Fibroblast of mammary gland (primary cell): ENCODE measurements around the gene DMXL1.

Experiments used
- DNase-seq: peaks from one replicate; pipeline ENCODE4 v3.0.0-alpha.2; 2010; ENCODE audit warnings: low read depth
- H3K4me3 ChIP-seq: 2 replicates; pipeline ENCODE4 v1.5.1; 2011; ENCODE audit warnings: low read depth, mild to moderate bottlenecking, low read length, moderate library complexity; ENCODE audit not compliant: control insufficient read depth
- TF ChIP-seq, protein P1 (sequence below): conservative IDR thresholded peaks from 2 replicates; pipeline ENCODE4 v1.5.1; 2011; ENCODE audit warnings: low read depth, low read length, inconsistent platforms; ENCODE audit not compliant: control insufficient read depth, insufficient read depth

Gene DMXL1

GRCh38 chr5:119190470-119191095, 119.7 kb downstream of the DMXL1 start:
- no peak for DNase-seq
- TF ChIP-seq, protein P1, sequence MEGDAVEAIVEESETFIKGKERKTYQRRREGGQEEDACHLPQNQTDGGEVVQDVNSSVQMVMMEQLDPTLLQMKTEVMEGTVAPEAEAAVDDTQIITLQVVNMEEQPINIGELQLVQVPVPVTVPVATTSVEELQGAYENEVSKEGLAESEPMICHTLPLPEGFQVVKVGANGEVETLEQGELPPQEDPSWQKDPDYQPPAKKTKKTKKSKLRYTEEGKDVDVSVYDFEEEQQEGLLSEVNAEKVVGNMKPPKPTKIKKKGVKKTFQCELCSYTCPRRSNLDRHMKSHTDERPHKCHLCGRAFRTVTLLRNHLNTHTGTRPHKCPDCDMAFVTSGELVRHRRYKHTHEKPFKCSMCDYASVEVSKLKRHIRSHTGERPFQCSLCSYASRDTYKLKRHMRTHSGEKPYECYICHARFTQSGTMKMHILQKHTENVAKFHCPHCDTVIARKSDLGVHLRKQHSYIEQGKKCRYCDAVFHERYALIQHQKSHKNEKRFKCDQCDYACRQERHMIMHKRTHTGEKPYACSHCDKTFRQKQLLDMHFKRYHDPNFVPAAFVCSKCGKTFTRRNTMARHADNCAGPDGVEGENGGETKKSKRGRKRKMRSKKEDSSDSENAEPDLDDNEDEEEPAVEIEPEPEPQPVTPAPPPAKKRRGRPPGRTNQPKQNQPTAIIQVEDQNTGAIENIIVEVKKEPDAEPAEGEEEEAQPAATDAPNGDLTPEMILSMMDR = no peak
- no peak overlapping the region for H3K4me3 ChIP-seq

DNA sequence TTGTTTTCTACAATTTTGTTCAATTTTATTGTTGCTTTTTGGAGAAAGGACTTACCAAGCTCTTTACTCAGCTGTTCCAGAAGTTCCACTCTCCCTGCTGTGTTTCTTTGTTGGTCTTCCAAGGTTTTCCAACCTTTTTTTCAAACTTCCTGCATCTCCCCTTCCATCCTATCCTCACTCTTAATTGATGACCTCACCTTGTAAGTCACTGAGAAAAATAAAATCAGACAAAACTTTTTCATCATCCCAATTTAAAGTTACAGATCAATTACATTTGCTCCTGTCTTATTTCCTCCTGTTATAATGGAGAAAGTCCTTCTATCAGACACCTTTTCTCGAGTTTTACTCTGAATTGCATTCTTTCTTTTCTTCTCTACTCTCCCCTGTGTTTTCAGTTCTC, 121.1 kb downstream of the DMXL1 start:
- no peak for DNase-seq
- no peak overlapping the region for H3K4me3 ChIP-seq
- TF ChIP-seq, protein P1 = no peak

DNA sequence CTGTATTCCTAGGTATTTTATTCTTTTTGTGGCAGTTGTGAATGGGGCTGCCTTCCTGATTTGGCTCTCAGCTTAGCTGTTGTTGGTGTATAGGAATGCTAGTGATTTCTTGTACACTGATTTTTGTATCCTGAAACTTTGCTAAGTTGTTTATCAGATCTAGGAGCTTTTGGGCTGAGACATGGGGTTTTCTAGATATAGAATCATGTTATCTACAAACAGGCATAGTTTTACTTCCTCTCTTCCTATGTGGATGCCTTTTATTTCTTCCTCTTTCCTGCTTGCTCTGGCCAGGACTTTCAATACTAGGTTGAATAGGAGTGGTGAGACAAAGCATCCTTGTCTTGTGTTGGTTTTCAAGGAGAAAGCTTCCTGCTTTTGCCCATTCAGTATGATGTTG, 129.9 kb downstream of the DMXL1 start:
- TF ChIP-seq, protein P1 = no peak
- DNase-seq = no peak
- H3K4me3 ChIP-seq = no peak overlapping the region

GRCh38 chr5:119207105-119207504, 136.2 kb downstream of the DMXL1 start:
- TF ChIP-seq, protein P1 = no peak
- no peak for DNase-seq
- no peak overlapping the region for H3K4me3 ChIP-seq

DNA sequence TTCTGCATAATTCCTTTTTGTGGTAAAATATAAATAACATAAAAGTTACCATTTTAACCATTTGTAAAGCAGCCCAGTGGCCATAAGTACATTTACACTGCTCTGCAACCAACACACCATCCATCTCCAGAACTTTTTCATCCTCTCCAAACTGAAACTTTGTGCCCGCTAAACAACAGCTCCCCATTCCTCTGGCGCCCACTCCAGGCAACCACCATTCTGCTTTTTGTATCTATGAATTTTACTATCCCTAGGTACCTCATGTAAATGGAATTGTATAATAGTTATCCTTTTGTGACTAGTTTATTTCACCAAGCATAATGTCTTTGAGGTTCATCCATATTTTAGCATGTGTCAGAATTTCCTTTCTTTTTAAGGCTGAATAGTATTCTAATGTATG, 141.1 kb downstream of the DMXL1 start:
- H3K4me3 ChIP-seq = no peak overlapping the region
- TF ChIP-seq, protein P1 = no peak
- no peak for DNase-seq

GRCh38 chr5:119212676-119213075, 141.8 kb downstream of the DMXL1 start:
- no peak for DNase-seq
- no peak overlapping the region for H3K4me3 ChIP-seq
- TF ChIP-seq, protein P1 = no peak

DNA sequence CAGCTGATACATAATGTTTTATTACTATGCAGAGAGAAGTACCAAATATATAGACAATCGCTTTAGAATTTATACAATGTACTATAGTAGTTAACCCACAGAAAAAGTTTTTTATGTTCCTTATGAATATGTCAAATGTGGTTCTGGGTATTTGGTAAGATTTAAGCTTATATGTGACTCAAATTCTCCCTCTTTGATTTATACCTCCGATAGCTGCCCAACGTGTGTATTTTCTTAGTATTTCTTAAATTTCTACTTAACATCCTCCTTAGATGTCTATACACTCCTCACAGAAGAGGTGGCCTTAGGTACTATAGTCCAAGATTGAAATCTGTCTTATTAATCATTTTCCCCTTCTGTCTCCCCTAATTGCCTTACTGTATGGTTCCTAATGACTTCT, 146.3 kb downstream of the DMXL1 start:
- TF ChIP-seq, protein P1 = no peak
- DNase-seq = no peak
- no peak overlapping the region for H3K4me3 ChIP-seq
